WERI-Rb-1 (cell line): ENCODE measurements around the gene STK11.

ENCODE experiments used
- DNase-seq: peaks from one replicate; pipeline ENCODE4 v3.0.0-alpha.2; 2020
- H3K27ac ChIP-seq: fragments of 250-450 bp; sonication (Bioruptor Pico); 2 replicates; pipeline ENCODE4 v1.5.1; 2020; ENCODE audit warnings: mild to moderate bottlenecking, moderate library complexity
- H3K27me3 ChIP-seq: fragments of 250-450 bp; sonication (Bioruptor Pico); 2 replicates; pipeline ENCODE4 v1.5.1; 2021; ENCODE audit warnings: mild to moderate bottlenecking, low read depth, moderate library complexity; ENCODE audit not compliant: insufficient read depth, severe bottlenecking
- H3K36me3 ChIP-seq: fragments of 250-450 bp; sonication (Bioruptor Pico); 2 replicates; pipeline ENCODE4 v1.5.1; 2020; ENCODE audit warnings: mild to moderate bottlenecking, moderate library complexity
- H3K4me3 ChIP-seq: 2 replicates; pipeline ENCODE4 v1.5.1; 2011; ENCODE audit warnings: low read depth, mild to moderate bottlenecking, control low read depth, low read length
- H3K9me3 ChIP-seq: fragments of 250-450 bp; sonication (Bioruptor Pico); 2 replicates; pipeline ENCODE4 v1.5.1; 2021; ENCODE audit warnings: mild to moderate bottlenecking, moderate library complexity; ENCODE audit not compliant: severe bottlenecking
- TF ChIP-seq, protein P1 (sequence below): IDR thresholded peaks from 2 replicates; pipeline ENCODE4 v1.5.1; 2011; ENCODE audit warnings: low read depth, mild to moderate bottlenecking, control low read depth, inconsistent platforms, low read length

Gene STK11, protein sequence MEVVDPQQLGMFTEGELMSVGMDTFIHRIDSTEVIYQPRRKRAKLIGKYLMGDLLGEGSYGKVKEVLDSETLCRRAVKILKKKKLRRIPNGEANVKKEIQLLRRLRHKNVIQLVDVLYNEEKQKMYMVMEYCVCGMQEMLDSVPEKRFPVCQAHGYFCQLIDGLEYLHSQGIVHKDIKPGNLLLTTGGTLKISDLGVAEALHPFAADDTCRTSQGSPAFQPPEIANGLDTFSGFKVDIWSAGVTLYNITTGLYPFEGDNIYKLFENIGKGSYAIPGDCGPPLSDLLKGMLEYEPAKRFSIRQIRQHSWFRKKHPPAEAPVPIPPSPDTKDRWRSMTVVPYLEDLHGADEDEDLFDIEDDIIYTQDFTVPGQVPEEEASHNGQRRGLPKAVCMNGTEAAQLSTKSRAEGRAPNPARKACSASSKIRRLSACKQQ

DNA sequence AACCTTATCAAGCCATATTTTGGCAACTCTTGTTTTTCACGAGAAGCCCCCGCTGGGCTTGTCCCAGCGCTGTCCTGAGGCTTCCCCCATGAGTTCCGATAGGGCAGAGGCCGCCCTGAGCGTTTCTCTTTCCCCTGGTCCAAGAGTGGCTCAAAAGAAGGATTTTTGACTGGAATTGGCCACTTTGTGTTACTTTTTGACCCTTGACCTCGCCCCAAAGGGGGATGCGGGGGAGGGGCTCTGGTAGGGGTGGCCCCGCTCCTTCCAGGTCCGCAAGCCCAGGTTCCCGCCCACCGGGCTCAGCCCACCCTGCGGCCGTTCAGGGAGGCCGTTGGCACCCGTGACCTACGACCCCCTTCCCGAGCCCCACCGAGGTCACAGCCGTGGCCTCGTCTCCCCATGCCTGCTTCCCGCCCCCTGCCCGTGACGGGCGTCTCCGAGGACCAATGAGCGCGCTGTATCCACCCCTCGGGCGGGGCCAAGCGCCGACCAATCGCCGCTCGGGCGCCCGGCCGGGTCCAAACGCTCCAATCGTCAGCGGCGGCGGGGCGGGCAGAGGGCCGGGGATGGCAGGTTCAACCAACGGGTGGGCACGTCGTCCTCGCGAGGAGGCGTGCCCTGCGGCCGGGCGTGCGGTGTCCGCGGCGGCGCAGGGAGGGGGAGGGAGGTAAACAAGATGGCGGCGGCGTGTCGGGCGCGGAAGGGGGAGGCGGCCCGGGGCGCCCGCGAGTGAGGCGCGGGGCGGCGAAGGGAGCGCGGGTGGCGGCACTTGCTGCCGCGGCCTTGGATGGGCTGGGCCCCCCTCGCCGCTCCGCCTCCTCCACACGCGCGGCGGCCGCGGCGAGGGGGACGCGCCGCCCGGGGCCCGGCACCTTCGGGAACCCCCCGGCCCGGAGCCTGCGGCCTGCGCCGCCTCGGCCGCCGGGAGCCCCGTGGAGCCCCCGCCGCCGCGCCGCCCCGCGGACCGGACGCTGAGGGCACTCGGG is at the start of gene STK11:
Gene STK11 (plus strand): TSS at position 665 of the 986 bp plus-strand sequence. CDS start 1,136 bp downstream, outside the sequence.
- peak; percentile 99 for DNase-seq
- Histone ChIP-seq H3K36me3 (peaks cover 32% of the 10 kb centered on the region), H3K4me3 (peak within 1 kb of the TSS; percentile 67), H3K27me3 (no peaks in the 10 kb centered on the region), H3K27ac (peak within 1 kb of the TSS; percentile 72), H3K9me3 (no peaks in the 10 kb centered on the region)
- TF ChIP-seq, protein P1, sequence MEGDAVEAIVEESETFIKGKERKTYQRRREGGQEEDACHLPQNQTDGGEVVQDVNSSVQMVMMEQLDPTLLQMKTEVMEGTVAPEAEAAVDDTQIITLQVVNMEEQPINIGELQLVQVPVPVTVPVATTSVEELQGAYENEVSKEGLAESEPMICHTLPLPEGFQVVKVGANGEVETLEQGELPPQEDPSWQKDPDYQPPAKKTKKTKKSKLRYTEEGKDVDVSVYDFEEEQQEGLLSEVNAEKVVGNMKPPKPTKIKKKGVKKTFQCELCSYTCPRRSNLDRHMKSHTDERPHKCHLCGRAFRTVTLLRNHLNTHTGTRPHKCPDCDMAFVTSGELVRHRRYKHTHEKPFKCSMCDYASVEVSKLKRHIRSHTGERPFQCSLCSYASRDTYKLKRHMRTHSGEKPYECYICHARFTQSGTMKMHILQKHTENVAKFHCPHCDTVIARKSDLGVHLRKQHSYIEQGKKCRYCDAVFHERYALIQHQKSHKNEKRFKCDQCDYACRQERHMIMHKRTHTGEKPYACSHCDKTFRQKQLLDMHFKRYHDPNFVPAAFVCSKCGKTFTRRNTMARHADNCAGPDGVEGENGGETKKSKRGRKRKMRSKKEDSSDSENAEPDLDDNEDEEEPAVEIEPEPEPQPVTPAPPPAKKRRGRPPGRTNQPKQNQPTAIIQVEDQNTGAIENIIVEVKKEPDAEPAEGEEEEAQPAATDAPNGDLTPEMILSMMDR: no peak

DNA sequence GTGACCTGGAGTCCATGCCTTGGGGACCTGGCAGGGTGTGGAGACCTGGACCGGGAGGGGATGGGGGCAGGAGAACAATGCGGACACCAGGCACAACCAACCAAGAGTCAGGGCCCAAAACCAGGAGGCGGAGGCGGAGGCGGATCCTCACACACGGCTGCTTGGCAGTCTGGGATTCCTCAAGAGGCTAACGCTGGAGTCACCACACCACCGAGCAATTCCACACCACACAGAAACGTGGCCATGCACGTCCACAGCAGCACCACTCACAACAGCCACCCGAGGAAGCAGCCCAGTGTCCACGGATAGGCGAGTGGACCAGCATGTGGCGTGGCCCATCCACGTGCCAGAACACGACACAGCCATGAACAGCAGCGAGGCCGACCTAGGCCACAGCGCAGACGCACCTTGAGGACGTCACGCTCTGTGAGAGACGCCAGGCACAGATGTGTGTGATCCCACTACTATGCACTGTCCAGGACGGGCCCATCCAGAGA is 49.2 kb upstream of the STK11 start:
- no peaks in the 10 kb centered on the region for H3K9me3 ChIP-seq
- no peak overlapping the region for H3K4me3 ChIP-seq
- no peak for DNase-seq
- H3K27ac ChIP-seq: no peak overlapping the region
- H3K36me3 ChIP-seq: peaks cover 20% of the 10 kb centered on the region
- no peaks in the 10 kb centered on the region for H3K27me3 ChIP-seq
- TF ChIP-seq, protein P1: no peak

DNA sequence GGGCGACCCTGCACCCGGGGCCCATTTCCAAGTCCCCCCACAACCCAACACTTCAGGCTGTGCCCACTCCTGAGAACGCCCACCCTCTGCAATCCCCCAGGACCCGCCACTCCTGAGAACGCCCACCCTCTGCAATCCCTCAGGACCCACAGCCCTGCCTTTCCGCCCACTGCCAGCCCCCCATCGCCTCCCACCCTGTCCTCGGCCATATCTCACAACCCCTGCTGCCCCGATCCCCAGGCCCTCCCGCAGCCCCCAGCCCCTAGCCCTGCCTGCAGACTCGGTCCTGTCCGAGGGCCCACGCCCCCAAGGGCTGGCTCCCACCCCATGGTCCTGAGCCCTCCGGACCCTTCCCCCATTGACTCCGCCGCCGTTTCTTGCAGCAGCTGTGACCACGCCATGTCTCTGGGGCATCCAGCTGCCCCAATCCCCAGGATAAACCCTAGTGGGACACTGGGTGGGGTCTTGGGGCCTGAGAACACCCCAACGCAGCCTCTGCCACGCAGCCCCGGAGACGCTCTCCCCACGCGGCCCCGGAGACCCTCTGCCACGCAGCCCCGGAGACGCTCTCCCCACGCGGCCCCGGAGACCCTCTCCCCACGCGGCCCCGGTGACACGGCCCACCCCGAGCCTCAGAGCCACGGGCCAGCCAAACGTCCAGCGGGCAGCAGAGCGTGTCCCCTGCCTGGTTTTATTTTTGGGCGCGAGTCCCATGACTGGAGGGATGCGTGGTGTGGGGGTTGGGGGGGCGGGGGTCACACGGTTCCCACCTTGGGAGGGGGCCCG is 48.6 kb upstream of the STK11 start:
- DNase-seq: no peak
- TF ChIP-seq, protein P1: no peak
- no peak overlapping the region for H3K4me3 ChIP-seq
- no peak overlapping the region for H3K27ac ChIP-seq
- no peaks in the 10 kb centered on the region for H3K9me3 ChIP-seq
- no peaks in the 10 kb centered on the region for H3K27me3 ChIP-seq
- H3K36me3 ChIP-seq: peaks cover 13% of the 10 kb centered on the region

DNA sequence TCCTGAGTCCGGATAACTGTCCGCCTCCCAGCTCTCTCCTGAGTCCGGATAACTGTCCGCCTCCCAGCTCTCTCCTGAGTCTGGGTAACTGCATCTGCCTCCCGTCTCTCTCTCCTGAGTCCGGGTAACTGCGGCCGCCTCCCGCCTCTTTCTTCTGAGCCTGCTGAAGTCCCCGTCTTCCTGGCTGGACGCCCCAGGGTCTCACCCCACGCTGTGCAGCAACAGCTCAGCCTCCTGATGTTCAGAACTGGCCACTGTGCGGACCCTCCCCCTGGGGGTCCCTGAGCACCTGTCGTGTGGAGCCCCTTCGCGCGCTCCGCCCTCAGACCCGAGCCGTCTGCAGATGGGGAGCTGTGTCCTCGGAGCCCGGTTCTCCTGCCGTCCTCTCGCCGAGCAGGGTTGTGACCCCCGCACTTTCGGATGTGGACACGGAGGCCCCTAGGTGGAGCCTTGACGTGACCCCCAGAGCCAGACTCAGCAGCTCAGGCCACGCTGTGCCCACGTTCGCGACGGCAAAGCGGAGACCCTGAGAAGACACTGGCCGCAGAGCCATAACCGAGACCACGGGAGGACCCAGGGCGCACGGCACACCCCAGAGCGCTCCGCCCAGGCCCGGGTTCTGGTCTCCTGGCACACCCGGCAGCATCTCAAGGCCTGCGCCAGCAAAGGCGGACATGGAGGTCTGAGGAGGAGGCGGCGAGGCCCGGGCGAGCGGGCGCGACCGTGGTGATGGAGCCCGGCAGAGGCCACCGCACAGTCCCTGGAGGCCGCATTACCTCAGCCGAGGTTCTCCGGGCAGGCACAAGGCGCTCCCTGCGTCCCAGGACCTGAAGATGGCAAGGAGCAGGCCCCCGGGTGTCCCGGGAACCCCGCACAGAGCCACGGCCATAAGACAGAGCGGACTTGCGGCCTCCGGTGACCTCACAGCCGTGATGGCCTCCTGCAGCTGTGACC is 47.4 kb upstream of the STK11 start:
- Histone ChIP-seq H3K4me3 (no peak overlapping the region), H3K36me3 (peaks cover 5% of the 10 kb centered on the region), H3K9me3 (no peaks in the 10 kb centered on the region), H3K27ac (no peak overlapping the region), H3K27me3 (no peaks in the 10 kb centered on the region)
- TF ChIP-seq, protein P1: no peak
- no peak for DNase-seq
